GM19372 (cell line): ENCODE measurements around the gene GFPT2.

Experiments used
- ATAC-seq: cut with Tn5 transposase; IDR thresholded peaks from one replicate; pipeline ENCODE4 v1.9.1; 2021; ENCODE audit warnings: mild to moderate bottlenecking, low read depth, moderate library complexity; ENCODE audit not compliant: unreplicated experiment

GFPT2 gene

GRCh38 chr5:180289966-180290365 is 63.2 kb downstream of the GFPT2 start:
- no peak for ATAC-seq

GRCh38 chr5:180289433-180289832 is 63.7 kb downstream of the GFPT2 start:
- no peak for ATAC-seq

GRCh38 chr5:180287868-180288267 is 65.3 kb downstream of the GFPT2 start:
- no peak for ATAC-seq

- ATAC-seq = no peak
Measured at GRCh38 chr5:180287404-180287803, 65.7 kb downstream of the GFPT2 start.

- ATAC-seq = no peak
Measured at GRCh38 chr5:180284149-180284548, 69.0 kb downstream of the GFPT2 start.

- no peak for ATAC-seq
Measured at GRCh38 chr5:180283026-180283615, 70.0 kb downstream of the GFPT2 start.

GRCh38 chr5:180282281-180282680 is 70.9 kb downstream of the GFPT2 start:
- no peak for ATAC-seq

GRCh38 chr5:180281706-180282105 is 71.4 kb downstream of the GFPT2 start:
- ATAC-seq = no peak

- ATAC-seq = no peak
Measured at GRCh38 chr5:180274695-180275094, 78.4 kb downstream of the GFPT2 start.

- no peak for ATAC-seq
Measured at GRCh38 chr5:180271221-180271620, 81.9 kb downstream of the GFPT2 start.

- ATAC-seq = no peak
Measured at GRCh38 chr5:180259260-180259611, 93.9 kb downstream of the GFPT2 start.

- no peak for ATAC-seq
Measured at GRCh38 chr5:180253036-180253824, 99.9 kb downstream of the GFPT2 start.

- no peak for ATAC-seq
Measured at GRCh38 chr5:180251887-180252286, 101.2 kb downstream of the GFPT2 start.

GRCh38 chr5:180251141-180251540 is 102.0 kb downstream of the GFPT2 start:
- no peak for ATAC-seq
